Measurements from ENCODE around the gene GRIN3A. TPM values are rescaled to one million over a fixed set of nuclear protein-coding genes. Genes with fewer than 3 reads are reported as not detected.

GRIN3A gene
- total RNA-seq, 1 donor from 2014 or later = 27.8 TPM

DNA sequence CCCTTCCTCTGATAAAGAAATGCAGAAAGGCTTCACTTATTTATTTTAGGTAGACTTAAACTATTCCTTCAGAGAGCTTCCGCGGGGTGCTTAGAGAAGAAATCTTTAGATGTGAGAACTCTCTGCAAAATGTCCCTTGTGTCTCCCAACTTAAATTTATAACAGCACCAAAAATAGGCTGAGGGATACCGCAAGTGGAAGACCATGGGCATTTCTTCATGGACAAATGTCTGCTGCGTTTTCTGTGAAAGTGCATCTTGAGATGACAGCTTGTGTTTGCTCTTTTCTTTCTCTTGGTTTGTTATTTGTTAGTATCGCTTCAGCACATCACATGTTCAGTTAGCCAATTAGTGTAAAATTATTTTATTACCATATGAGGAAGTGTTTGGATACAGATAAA, 15.3 kb upstream of the GRIN3A start:
- Mint-ChIP-seq H3K4me1 (ENCODE audit: unreplicated experiment) (peaks cover under 1% of the 10 kb centered on the region), H3K27ac (ENCODE audit: unreplicated experiment) (no peak overlapping the region), H3K36me3 (ENCODE audit: low read depth, unreplicated experiment) (no peaks in the 10 kb centered on the region), H3K9me3 (ENCODE audit: unreplicated experiment) (no peaks in the 10 kb centered on the region), H3K27me3 (ENCODE audit: unreplicated experiment) (no peaks in the 10 kb centered on the region), H3K4me3 (ENCODE audit: unreplicated experiment) (no peak overlapping the region)
- TF ChIP-seq CTCF (IDR thresholded peaks at IDR 0.05; ENCODE audit: unreplicated experiment) = no peak
- no peak for DNase-seq (ENCODE audit: low spot score)

GRCh38 chr9:101751895-101752294, 13.4 kb upstream of the GRIN3A start:
- no peaks in the 10 kb centered on the region for H3K4me1 Mint-ChIP-seq (ENCODE audit: unreplicated experiment)
- no peaks in the 10 kb centered on the region for H3K27me3 Mint-ChIP-seq (ENCODE audit: unreplicated experiment)
- TF ChIP-seq CTCF (IDR thresholded peaks at IDR 0.05; ENCODE audit: unreplicated experiment) = no peak
- no peak overlapping the region for H3K4me3 Mint-ChIP-seq (ENCODE audit: unreplicated experiment)
- no peak for DNase-seq (ENCODE audit: low spot score)
- H3K36me3 Mint-ChIP-seq (ENCODE audit: low read depth, unreplicated experiment) = no peaks in the 10 kb centered on the region
- H3K27ac Mint-ChIP-seq (ENCODE audit: unreplicated experiment) = no peak overlapping the region
- H3K9me3 Mint-ChIP-seq (ENCODE audit: unreplicated experiment) = no peaks in the 10 kb centered on the region

DNA sequence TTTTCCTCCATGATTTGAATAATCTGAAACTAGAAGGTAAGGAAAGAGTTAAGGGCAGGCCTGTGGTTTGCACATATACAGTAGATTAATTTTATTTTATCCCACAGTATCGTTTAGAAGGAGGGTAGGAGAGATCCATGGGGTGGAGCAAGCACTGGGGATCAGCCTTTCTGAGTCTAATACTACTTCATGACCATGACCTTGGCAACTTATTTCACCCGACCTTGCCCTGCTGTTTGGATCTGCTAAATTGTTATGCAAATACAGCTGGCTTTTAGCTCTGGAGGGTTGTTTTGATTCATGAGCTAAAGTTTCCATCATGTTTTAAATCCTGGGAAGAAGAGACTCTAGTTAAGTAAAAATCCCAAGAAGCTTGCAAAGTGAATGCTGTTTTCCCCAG, 864 bp upstream of the GRIN3A start:
- H3K36me3 Mint-ChIP-seq (ENCODE audit: low read depth, unreplicated experiment) = peaks cover 4% of the 10 kb centered on the region
- peaks cover 63% of the 10 kb centered on the region for H3K4me1 Mint-ChIP-seq (ENCODE audit: unreplicated experiment)
- no peaks in the 10 kb centered on the region for H3K9me3 Mint-ChIP-seq (ENCODE audit: unreplicated experiment)
- no peak overlapping the region for H3K4me3 Mint-ChIP-seq (ENCODE audit: unreplicated experiment)
- peaks cover 6% of the 10 kb centered on the region for H3K27me3 Mint-ChIP-seq (ENCODE audit: unreplicated experiment)
- no peak for TF ChIP-seq CTCF (IDR thresholded peaks at IDR 0.05; ENCODE audit: unreplicated experiment)
- DNase-seq (ENCODE audit: low spot score) = no peak
- H3K27ac Mint-ChIP-seq (ENCODE audit: unreplicated experiment) = no peak overlapping the region

DNA sequence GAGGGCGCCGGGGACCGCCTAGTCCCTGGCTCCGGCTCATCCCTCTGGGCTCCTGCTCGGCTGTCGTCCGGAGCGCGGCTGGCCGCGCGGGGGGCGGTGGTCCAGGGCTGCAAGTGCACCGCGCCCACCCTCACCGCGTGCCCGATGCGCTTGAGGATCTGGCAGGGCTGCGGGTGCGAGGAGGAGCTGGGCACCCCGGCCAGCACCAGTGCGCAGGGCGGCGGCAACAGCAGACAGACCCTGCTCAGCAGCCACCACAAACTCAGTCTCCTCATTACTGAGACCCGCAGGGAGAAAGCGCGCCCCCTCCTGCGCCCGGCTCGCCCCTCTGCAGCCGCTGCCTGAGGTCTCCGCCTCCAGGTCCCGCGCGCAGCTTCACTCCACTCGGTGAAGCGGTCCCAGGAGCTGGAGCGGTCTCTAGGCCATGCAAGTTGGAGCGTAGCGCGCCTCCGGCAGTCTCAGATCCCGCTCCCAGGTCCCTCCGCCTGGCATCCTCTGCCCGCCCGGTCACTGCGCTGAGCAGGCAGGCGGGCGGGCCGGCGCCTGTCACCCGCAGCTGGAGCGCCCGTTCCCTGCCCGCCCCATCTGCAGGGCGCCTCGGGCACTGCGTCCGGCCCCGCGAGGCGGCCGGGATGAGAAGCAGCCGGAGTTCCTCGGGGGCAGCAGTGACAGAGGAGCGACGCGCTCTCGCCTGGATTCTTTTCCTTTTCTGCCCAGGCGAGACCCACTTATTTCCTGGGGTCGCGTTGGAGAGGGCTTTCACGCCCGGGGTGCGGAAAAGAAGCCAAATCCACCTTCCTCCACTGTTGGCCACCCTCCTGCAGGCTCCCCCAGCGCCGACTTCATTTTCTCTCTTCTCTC, 512 bp downstream of the GRIN3A start:
- peaks cover 62% of the 10 kb centered on the region for H3K4me1 Mint-ChIP-seq (ENCODE audit: unreplicated experiment)
- no peaks in the 10 kb centered on the region for H3K9me3 Mint-ChIP-seq (ENCODE audit: unreplicated experiment)
- TF ChIP-seq CTCF (IDR thresholded peaks at IDR 0.05; ENCODE audit: unreplicated experiment) = no peak
- peak; percentile 60 for DNase-seq (ENCODE audit: low spot score)
- peak overlapping the region; percentile 44 for H3K27ac Mint-ChIP-seq (ENCODE audit: unreplicated experiment)
- peaks cover 4% of the 10 kb centered on the region for H3K36me3 Mint-ChIP-seq (ENCODE audit: low read depth, unreplicated experiment)
- peak overlapping the region; percentile 96 for H3K4me3 Mint-ChIP-seq (ENCODE audit: unreplicated experiment)
- H3K27me3 Mint-ChIP-seq (ENCODE audit: unreplicated experiment) = peaks cover 6% of the 10 kb centered on the region

DNA sequence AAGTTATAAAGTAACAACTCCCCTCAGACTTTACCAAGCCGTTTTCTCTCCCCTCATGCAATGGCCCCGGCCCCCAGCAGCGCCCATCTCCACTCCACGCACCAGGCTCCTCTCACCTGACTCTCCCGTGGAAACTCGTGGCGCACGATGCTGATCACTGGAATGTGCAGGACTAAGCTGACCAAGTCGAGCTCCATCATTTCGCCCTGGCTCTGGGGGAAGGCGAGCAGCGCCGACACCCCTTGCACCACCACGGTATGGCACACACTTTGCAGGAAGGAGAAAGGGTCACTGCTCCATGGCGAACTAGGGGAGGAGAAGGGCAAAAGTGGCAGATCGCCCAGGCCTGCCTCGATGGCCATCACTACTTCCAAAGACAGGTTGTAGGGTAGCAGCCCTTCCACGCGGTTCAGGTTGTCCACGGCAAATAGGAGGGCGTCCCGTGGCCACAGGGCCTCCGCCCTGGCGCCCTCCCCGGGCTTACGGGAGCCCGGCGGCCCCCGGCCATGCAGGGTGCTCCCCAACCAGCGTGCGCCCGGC, 1.2 kb downstream of the GRIN3A start:
- TF ChIP-seq CTCF (IDR thresholded peaks at IDR 0.05; ENCODE audit: unreplicated experiment) = no peak
- peak overlapping the region; percentile 95 for H3K4me3 Mint-ChIP-seq (ENCODE audit: unreplicated experiment)

More for the DNA sequence above, 1.2 kb downstream of the GRIN3A start:
- Mint-ChIP-seq H3K27me3 (ENCODE audit: unreplicated experiment) (peaks cover 6% of the 10 kb centered on the region), H3K36me3 (ENCODE audit: low read depth, unreplicated experiment) (peaks cover 4% of the 10 kb centered on the region), H3K4me1 (ENCODE audit: unreplicated experiment) (peaks cover 58% of the 10 kb centered on the region), H3K27ac (ENCODE audit: unreplicated experiment) (no peak overlapping the region), H3K9me3 (ENCODE audit: unreplicated experiment) (no peaks in the 10 kb centered on the region)
- DNase-seq (ENCODE audit: low spot score) = no peak
